Endodermal cell (in vitro differentiated cells): ENCODE results near the gene JAKMIP1. TPM values are rescaled to one million over a fixed set of nuclear protein-coding genes. Genes with fewer than 3 reads are reported as not detected.

ENCODE experiments used
- DNase-seq: peaks from one replicate; pipeline ENCODE4 v3.0.0-alpha.2; 2017
- H3K27ac ChIP-seq: 2 replicates; pipeline ENCODE4 v1.5.1; 2013; ENCODE audit warnings: mild to moderate bottlenecking, low read depth, low read length, moderate library complexity
- H3K27me3 ChIP-seq: 2 replicates; pipeline ENCODE4 v1.6.1; 2013; ENCODE audit warnings: mild to moderate bottlenecking, low read length, moderate library complexity; ENCODE audit not compliant: insufficient read depth, control insufficient read depth, poor library complexity, severe bottlenecking
- H3K36me3 ChIP-seq: 2 replicates; pipeline ENCODE4 v1.7.0; 2013; ENCODE audit warnings: mild to moderate bottlenecking, low read length, moderate library complexity; ENCODE audit not compliant: control insufficient read depth, insufficient read depth
- H3K4me1 ChIP-seq: one replicate; pipeline ENCODE4 v1.7.0; 2013; ENCODE audit warnings: low read length; ENCODE audit not compliant: control insufficient read depth, insufficient read depth
- H3K4me3 ChIP-seq: 2 replicates; pipeline ENCODE4 v1.5.1; 2013; ENCODE audit warnings: mild to moderate bottlenecking, low read length, moderate library complexity
- H3K9ac ChIP-seq: 2 replicates; pipeline ENCODE4 v1.6.1; 2013; ENCODE audit warnings: mild to moderate bottlenecking, low read length, moderate library complexity; ENCODE audit not compliant: poor library complexity, severe bottlenecking; ENCODE audit errors: extremely low read depth
- H3K9me3 ChIP-seq: 2 replicates; pipeline ENCODE4 v1.6.1; 2013; ENCODE audit warnings: mild to moderate bottlenecking, low read length, moderate library complexity; ENCODE audit not compliant: control insufficient read depth
- H3K27ac Mint-ChIP-seq: 2 replicates; pipeline ENCODE4 v1.8.0; 2020; ENCODE audit warnings: mixed read lengths
- H3K27me3 Mint-ChIP-seq: 2 replicates; pipeline ENCODE4 v1.8.0; 2021; ENCODE audit warnings: mild to moderate bottlenecking, mixed read lengths; ENCODE audit not compliant: insufficient read depth
- H3K36me3 Mint-ChIP-seq: 2 replicates; pipeline ENCODE4 v1.8.0; 2020; ENCODE audit warnings: low read depth, mixed read lengths
- H3K4me1 Mint-ChIP-seq: 2 replicates; pipeline ENCODE4 v1.8.0; 2020; ENCODE audit warnings: mixed read lengths
- H3K4me3 Mint-ChIP-seq: 2 replicates; pipeline ENCODE4 v1.8.0; 2020; ENCODE audit warnings: mild to moderate bottlenecking, moderate library complexity, mixed read lengths
- H3K9me3 Mint-ChIP-seq: 2 replicates; pipeline ENCODE4 v1.8.0; 2020; ENCODE audit warnings: mild to moderate bottlenecking, mixed read lengths
- CTCF ChIP-seq: fragments of 200-600 bp; sonication (generic); conservative IDR thresholded peaks from 2 replicates; pipeline ENCODE4 v1.5.0; 2021; ENCODE audit warnings: antibody characterized with exemption, mild to moderate bottlenecking
- WGBS, 2 experiments: methylation state at CpG; one replicate each; pipeline versions ENCODE4 v1.1.5 to v1.1.7; 2013; ENCODE audit warnings: missing lambda C conversion rate in 2 of 2, mixed read lengths in 1 of 2; ENCODE audit not compliant: insufficient coverage in 1 of 2, insufficient read length in 1 of 2; 5-methylcytosine and 5-hydroxymethylcytosine counted together
- total RNA-seq, 2 donors: library from RNA; stranded (reverse); fragmentation: NEBNext Ultra II Directional in 1 of 2; extraction: Animal tissue kit (Norgen Biotek cat#: 25700) in 1 of 2; gene quantifications; 2 replicates in 1 of 2; 3 replicates in 1 of 2; pipeline ENCODE4 v1.2.1, GENCODE V29; 2021

Gene JAKMIP1
- total RNA-seq, 2 donors from 2014 or later: 10.4 to 11.2 TPM

GRCh38 chr4:6123116-6123515, 77.2 kb downstream of the JAKMIP1 start:
- Histone ChIP-seq H3K27me3 (no peaks in the 10 kb centered on the region), H3K36me3 (no peaks in the 10 kb centered on the region), H3K9ac (no peak overlapping the region), H3K27ac (no peak overlapping the region), H3K4me3 (no peak overlapping the region), H3K4me1 (peaks cover 3% of the 10 kb centered on the region), H3K9me3 (no peaks in the 10 kb centered on the region)
- no peak overlapping the region for H3K4me3 Mint-ChIP-seq
- no peak overlapping the region for H3K27ac Mint-ChIP-seq
- peaks cover 25% of the 10 kb centered on the region for H3K4me1 Mint-ChIP-seq
- WGBS, 2 experiments: 69 to 90% methylated on average over 4 to 7 of the region's 7 CpGs
- H3K36me3 Mint-ChIP-seq: no peaks in the 10 kb centered on the region
- TF ChIP-seq CTCF: no peak
- no peak for DNase-seq
- H3K9me3 Mint-ChIP-seq: no peaks in the 10 kb centered on the region
- no peaks in the 10 kb centered on the region for H3K27me3 Mint-ChIP-seq

GRCh38 chr4:6122496-6122895, 77.9 kb downstream of the JAKMIP1 start:
- no peaks in the 10 kb centered on the region for H3K36me3 ChIP-seq
- no peak for DNase-seq
- TF ChIP-seq CTCF: no peak
- Mint-ChIP-seq H3K9me3 (no peaks in the 10 kb centered on the region), H3K27ac (no peak overlapping the region), H3K36me3 (no peaks in the 10 kb centered on the region), H3K4me3 (no peak overlapping the region), H3K27me3 (no peaks in the 10 kb centered on the region), H3K4me1 (peaks cover 26% of the 10 kb centered on the region)
- no peak overlapping the region for H3K27ac ChIP-seq
- WGBS, 2 experiments: 90 to 94% methylated on average over 5 to 6 of the region's 6 CpGs
- H3K4me3 ChIP-seq: no peak overlapping the region
- H3K27me3 ChIP-seq: no peaks in the 10 kb centered on the region
- peaks cover 4% of the 10 kb centered on the region for H3K4me1 ChIP-seq
- no peaks in the 10 kb centered on the region for H3K9me3 ChIP-seq
- H3K9ac ChIP-seq: no peak overlapping the region

- H3K27ac Mint-ChIP-seq: no peak overlapping the region
- no peaks in the 10 kb centered on the region for H3K36me3 Mint-ChIP-seq
- Histone ChIP-seq H3K4me3 (no peak overlapping the region), H3K9ac (no peak overlapping the region), H3K36me3 (no peaks in the 10 kb centered on the region), H3K27me3 (no peaks in the 10 kb centered on the region), H3K9me3 (no peaks in the 10 kb centered on the region), H3K27ac (no peak overlapping the region), H3K4me1 (peaks cover 6% of the 10 kb centered on the region)
- WGBS, 2 experiments: 90 to 98% methylated on average over 7 to 12 of the region's 12 CpGs
- TF ChIP-seq CTCF: no peak
- peaks cover 31% of the 10 kb centered on the region for H3K4me1 Mint-ChIP-seq
- H3K27me3 Mint-ChIP-seq: no peaks in the 10 kb centered on the region
- H3K4me3 Mint-ChIP-seq: no peak overlapping the region
- no peak for DNase-seq
- H3K9me3 Mint-ChIP-seq: no peaks in the 10 kb centered on the region
Measured at GRCh38 chr4:6121941-6122340, 78.4 kb downstream of the JAKMIP1 start.
